ENCODE data around the gene MUC21. TPM values are rescaled to one million over a fixed set of nuclear protein-coding genes. Genes with fewer than 3 reads are reported as not detected.

MUC21 gene
- polyA plus RNA-seq, 3 donors: not detected

GRCh38 chr6:31033075-31033474 is 49.6 kb downstream of the MUC21 start:
- no peak for DNase-seq
- Mint-ChIP-seq H3K9me3 (no peaks in the 10 kb centered on the region), H3K27ac (peak overlapping the region in 1 of 7 donors; percentile 11), H3K4me1 (no peaks in the 10 kb centered on the region), H3K27me3 (ENCODE audit: low read depth in 3 of 3) (peaks cover 6 to 8% (median 7%) of the 10 kb centered on the region in 3 donors), H3K4me3 (no peak overlapping the region), H3K36me3 (no peaks in the 10 kb centered on the region)
- no peak overlapping the region for H3K4me3 ChIP-seq (replicated peaks in 1 of 3; ENCODE audit: low read depth in 2 of 3, low read length in 3 of 3)
- TF ChIP-seq CTCF (IDR thresholded peaks at IDR 0.05): no peak
- no peaks in the 10 kb centered on the region for H4K20me1 ChIP-seq (ENCODE audit: insufficient read depth, low read length)
- no peak overlapping the region for H3K4me2 ChIP-seq (replicated peaks; ENCODE audit: extremely low read depth, low read length, poor library complexity, severe bottlenecking)
- H3K9ac ChIP-seq (ENCODE audit: insufficient read depth, low read length, poor library complexity, severe bottlenecking): no peak overlapping the region
- H2AFZ ChIP-seq (ENCODE audit: insufficient read depth, low read depth, low read length, poor library complexity, severe bottlenecking): no peak overlapping the region
- H3K9me3 ChIP-seq (replicated peaks in 1 of 2; ENCODE audit: control insufficient read depth in 1 of 2, insufficient read depth in 1 of 2, low read length in 2 of 2): no peaks in the 10 kb centered on the region
- 84% methylated on average over 4 of the region's 4 CpGs for WGBS (ENCODE audit: insufficient coverage)
- H3K4me1 ChIP-seq (ENCODE audit: control insufficient read depth in 1 of 2, insufficient read depth in 2 of 2, low read length in 2 of 2): no peaks in the 10 kb centered on the region
- H3K36me3 ChIP-seq (replicated peaks in 1 of 2; ENCODE audit: control insufficient read depth in 1 of 2, insufficient read depth in 2 of 2, low read length in 2 of 2): no peaks in the 10 kb centered on the region
- H3K27ac ChIP-seq (ENCODE audit: low read depth in 1 of 2, low read length in 2 of 2): no peak overlapping the region
- no peaks in the 10 kb centered on the region for H3K79me2 ChIP-seq (ENCODE audit: insufficient read depth, low read length)
- H3K27me3 ChIP-seq (ENCODE audit: control insufficient read depth in 2 of 2, insufficient read depth in 2 of 2, low read length in 2 of 2): no peaks in the 10 kb centered on the region
- intact Hi-C loops (cut with micrococcal nuclease): no loop called here

- H3K27me3 ChIP-seq (ENCODE audit: control insufficient read depth in 2 of 2, insufficient read depth in 2 of 2, low read length in 2 of 2): no peaks in the 10 kb centered on the region
- H2AFZ ChIP-seq (ENCODE audit: insufficient read depth, low read depth, low read length, poor library complexity, severe bottlenecking): no peak overlapping the region
- intact Hi-C loops (cut with micrococcal nuclease): no loop called here
- H3K4me2 ChIP-seq (replicated peaks; ENCODE audit: extremely low read depth, low read length, poor library complexity, severe bottlenecking): no peak overlapping the region
- no peaks in the 10 kb centered on the region for H3K9me3 ChIP-seq (replicated peaks in 1 of 2; ENCODE audit: control insufficient read depth in 1 of 2, insufficient read depth in 1 of 2, low read length in 2 of 2)
- Mint-ChIP-seq H3K36me3 (no peaks in the 10 kb centered on the region), H3K27ac (no peak overlapping the region), H3K4me1 (no peaks in the 10 kb centered on the region), H3K9me3 (no peaks in the 10 kb centered on the region), H3K4me3 (no peak overlapping the region), H3K27me3 (ENCODE audit: low read depth in 3 of 3) (peaks cover 12 to 20% (median 12%) of the 10 kb centered on the region in 3 donors)
- H4K20me1 ChIP-seq (ENCODE audit: insufficient read depth, low read length): no peaks in the 10 kb centered on the region
- H3K4me1 ChIP-seq (ENCODE audit: control insufficient read depth in 1 of 2, insufficient read depth in 2 of 2, low read length in 2 of 2): no peaks in the 10 kb centered on the region
- no peak for DNase-seq
- no peak for TF ChIP-seq CTCF (IDR thresholded peaks at IDR 0.05)
- H3K79me2 ChIP-seq (ENCODE audit: insufficient read depth, low read length): no peaks in the 10 kb centered on the region
- H3K36me3 ChIP-seq (replicated peaks in 1 of 2; ENCODE audit: control insufficient read depth in 1 of 2, insufficient read depth in 2 of 2, low read length in 2 of 2): no peaks in the 10 kb centered on the region
- WGBS (ENCODE audit: insufficient coverage): no CpG with 5 or more reads among the region's 4 CpGs
- H3K9ac ChIP-seq (ENCODE audit: insufficient read depth, low read length, poor library complexity, severe bottlenecking): no peak overlapping the region
- H3K4me3 ChIP-seq (replicated peaks in 1 of 3; ENCODE audit: low read depth in 2 of 3, low read length in 3 of 3): no peak overlapping the region
- no peak overlapping the region for H3K27ac ChIP-seq (ENCODE audit: low read depth in 1 of 2, low read length in 2 of 2)
Observed at GRCh38 chr6:31035862-31036497, 52.5 kb downstream of the MUC21 start.
